ENCODE measurements around the gene SMG6.

The SMG6 gene

DNA sequence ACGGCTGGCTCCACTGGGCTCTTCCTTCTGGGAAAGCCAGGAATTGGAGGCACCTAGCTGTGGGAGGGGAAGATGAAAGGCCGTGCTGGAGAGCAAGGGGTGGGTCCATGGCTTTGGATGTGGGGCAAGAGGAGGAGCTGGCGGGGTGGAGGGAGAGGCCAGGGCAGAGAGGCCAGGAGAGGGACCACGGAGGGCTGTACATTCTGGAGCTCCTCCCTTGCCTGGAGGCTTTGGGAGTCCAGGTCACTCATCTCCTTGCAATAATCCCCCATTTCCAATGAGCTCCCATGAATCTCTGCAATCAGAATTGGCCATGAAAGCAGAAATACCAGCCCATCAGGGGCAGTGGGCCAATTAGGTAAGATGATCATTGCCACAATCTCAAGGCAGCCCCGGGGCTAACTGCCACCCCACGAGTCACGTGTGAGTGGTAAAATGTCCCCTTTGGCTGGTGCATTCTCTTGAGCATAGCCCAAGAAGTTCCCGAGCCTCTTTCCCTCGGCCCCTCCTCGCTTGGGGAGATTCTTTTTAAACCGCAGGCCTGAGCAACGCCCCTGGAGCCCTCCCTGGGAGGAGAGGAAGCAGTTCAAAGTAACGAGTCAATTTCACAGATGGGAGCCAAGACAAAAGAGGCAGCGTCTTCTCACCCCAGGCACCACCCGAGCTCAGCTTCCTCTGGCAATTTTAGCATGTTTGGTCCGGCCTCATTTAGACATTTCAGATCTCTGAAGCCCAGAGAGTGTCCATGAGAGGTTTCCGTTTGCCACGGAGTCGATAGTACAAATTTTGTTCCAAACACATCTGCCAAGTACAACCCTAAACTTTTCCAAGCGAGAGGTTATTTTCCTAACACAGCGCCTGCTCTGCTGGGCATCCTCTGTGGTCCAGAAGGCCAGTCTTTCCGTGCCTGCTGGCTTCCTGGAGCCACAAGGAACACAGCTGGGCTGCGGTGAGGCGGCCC is 291.9 kb downstream of the SMG6 start:
- no peaks in the 10 kb centered on the region for H3K36me3 ChIP-seq (ENCODE audit: control insufficient read depth in 4 of 4, insufficient read depth in 4 of 4, low read length in 3 of 4)
- H3K27ac ChIP-seq (ENCODE audit: insufficient read depth in 1 of 2, low read depth in 1 of 2, low read length in 2 of 2, poor library complexity in 1 of 2, severe bottlenecking in 2 of 2) = no peak overlapping the region
- DNase-seq = peak in 2 of 3 donors; percentile 26 to 42
- WGBS (ENCODE audit: insufficient coverage) = 61% methylated on average over 23 of the region's 24 CpGs
- peak overlapping the region in 2 of 7 experiments; percentile 15 to 27 for H3K4me3 ChIP-seq (ENCODE audit: control insufficient read depth in 1 of 7, extremely low read depth in 1 of 7, insufficient read depth in 4 of 7, low read depth in 2 of 7, low read length in 6 of 7)
- ChIA-PET POLR2A (interaction anchor here (0.6 kb wide), 1 partner anchor 172 kb away, joined by 3 read pairs; no protein-coding TSS in a partner anchor), CTCF (no interaction called here)
- H3K27me3 ChIP-seq (replicated peaks in 2 of 5; ENCODE audit: control insufficient read depth in 4 of 5, insufficient read depth in 5 of 5, low read length in 4 of 5) = peaks cover 0 to 3% (median 0%) of the 10 kb centered on the region in 5 experiments
- peaks cover 0 to 5% (median 0%) of the 10 kb centered on the region in 5 experiments for H3K9me3 ChIP-seq (ENCODE audit: control extremely low read depth in 1 of 5, control insufficient read depth in 4 of 5, insufficient read depth in 2 of 5, low read depth in 1 of 5, low read length in 4 of 5)
- peaks cover 0 to 10% (median 3%) of the 10 kb centered on the region in 4 experiments for H3K4me1 ChIP-seq (ENCODE audit: control extremely low read depth in 1 of 4, control insufficient read depth in 4 of 4, insufficient read depth in 4 of 4, low read length in 3 of 4)

Data from common myeloid progenitor, CD34-positive (primary cell).